HepG2 (cell line): ENCODE data around the gene GALR3. TPM values are rescaled to one million over a fixed set of nuclear protein-coding genes. Genes with fewer than 3 reads are reported as not detected.

ENCODE experiments used
- AGO2 ChIP-seq: fragments of 200-400 bp; formaldehyde crosslinking; optimal IDR thresholded peaks from 2 replicates; pipeline ENCODE3; 2017; ENCODE audit warnings: mild to moderate bottlenecking, low read depth, low read length, moderate library complexity
- ARNTL ChIP-seq: sonication (generic); formaldehyde crosslinking; IDR thresholded peaks from 2 replicates; pipeline ENCODE4 v1.4.0; 2020; ENCODE audit warnings: mild to moderate bottlenecking, missing genetic modification reagents
- ATF5 ChIP-seq: sonication (generic); formaldehyde crosslinking; IDR thresholded peaks from 2 replicates; pipeline ENCODE4 v1.4.0; 2020; ENCODE audit warnings: mild to moderate bottlenecking, low read depth, missing genetic modification reagents
- ATF7-NPFF ChIP-seq: sonication (generic); formaldehyde crosslinking; IDR thresholded peaks from 2 replicates; pipeline ENCODE4 v1.8.1; 2023; ENCODE audit warnings: mild to moderate bottlenecking, low read depth, missing genetic modification reagents, moderate library complexity
- FOXJ3 ChIP-seq: sonication (generic); formaldehyde crosslinking; IDR thresholded peaks from 2 replicates; pipeline ENCODE4 v1.4.0; 2020; ENCODE audit warnings: missing genetic modification reagents, mild to moderate bottlenecking, borderline replicate concordance
- HOXA7 ChIP-seq: sonication (generic); formaldehyde crosslinking; IDR thresholded peaks from 2 replicates; pipeline ENCODE4 v1.8.1; 2022; ENCODE audit warnings: mild to moderate bottlenecking, missing genetic modification reagents, moderate library complexity
- MEIS1 ChIP-seq: sonication (generic); formaldehyde crosslinking; IDR thresholded peaks from 2 replicates; pipeline ENCODE4 v1.9.0; 2021; ENCODE audit warnings: mild to moderate bottlenecking, missing genetic modification reagents, moderate library complexity, borderline replicate concordance
- POLR2G ChIP-seq: fragments of 200-400 bp; formaldehyde crosslinking; IDR thresholded peaks from 2 replicates; pipeline ENCODE4 v1.6.1; 2018; ENCODE audit warnings: mild to moderate bottlenecking, low read depth, low read length, moderate library complexity
- RBFOX2 ChIP-seq: fragments of 200-400 bp; formaldehyde crosslinking; IDR thresholded peaks from 2 replicates; pipeline ENCODE4 v1.6.1; 2017; ENCODE audit warnings: low read depth, mild to moderate bottlenecking, low read length
- ZNF12 ChIP-seq: sonication (generic); formaldehyde crosslinking; IDR thresholded peaks from 2 replicates; pipeline ENCODE4 v1.5.0; 2020; ENCODE audit warnings: missing genetic modification reagents
- ZNF225 ChIP-seq: sonication (generic); formaldehyde crosslinking; IDR thresholded peaks from 2 replicates; pipeline ENCODE4 v1.4.0; 2020; ENCODE audit warnings: mild to moderate bottlenecking, missing genetic modification reagents
- ZNF274 ChIP-seq: sonication (generic); formaldehyde crosslinking; IDR thresholded peaks from 2 replicates; pipeline ENCODE4 v1.5.1; 2020; ENCODE audit warnings: mild to moderate bottlenecking, missing genetic modification reagents
- ZNF605 ChIP-seq: sonication (generic); formaldehyde crosslinking; IDR thresholded peaks from 2 replicates; pipeline ENCODE4 v1.8.0; 2022; ENCODE audit warnings: mild to moderate bottlenecking, missing genetic modification reagents
- ZNF672 ChIP-seq: sonication (generic); formaldehyde crosslinking; IDR thresholded peaks from 2 replicates; pipeline ENCODE4 v1.8.1; 2022; ENCODE audit warnings: missing genetic modification reagents
- polyA plus RNA-seq, 8 experiments: library from polyadenylated mRNA; depleted of rRNA in 3 of 8; stranded (reverse) in 7 of 8; unstranded in 1 of 8; fragments of >200 nt; fragmentation: Illumina TruSeq in 4 of 8; extraction: Trizol in 4 of 8; gene quantifications; 2 replicates each; pipeline versions ENCODE4 v1.2.1 to v1.2.3, GENCODE V29; 2011 to 2016; ENCODE audit warnings: low read depth in 4 of 8, missing spikeins in 1 of 8, mixed read lengths in 1 of 8; ENCODE audit not compliant: insufficient read depth in 1 of 8
- total RNA-seq, 5 experiments: library from RNA; depleted of rRNA; stranded (reverse); fragments of >200 nt; fragmentation: Illumina TruSeq; extraction: Trizol; gene quantifications; 2 replicates each; pipeline ENCODE4 v1.2.3, GENCODE V29; 2016; ENCODE audit warnings: low read depth in 1 of 5
- TF ChIP-seq, protein P1 (sequence below): sonication (generic); formaldehyde crosslinking; IDR thresholded peaks from 2 replicates; pipeline ENCODE4 v1.8.0; 2022; ENCODE audit warnings: low read depth, missing genetic modification reagents
- TF ChIP-seq, protein P2 (sequence below): sonication (generic); formaldehyde crosslinking; IDR thresholded peaks from 2 replicates; pipeline ENCODE4 v1.4.0; 2020; ENCODE audit warnings: missing genetic modification reagents

The GALR3 gene
- total and polyA plus RNA-seq, 2 of the 13 experiments (the other 11 are each of a cell fraction or from before 2014, with no cell fraction given): 0.13 TPM; not detected in 1

DNA sequence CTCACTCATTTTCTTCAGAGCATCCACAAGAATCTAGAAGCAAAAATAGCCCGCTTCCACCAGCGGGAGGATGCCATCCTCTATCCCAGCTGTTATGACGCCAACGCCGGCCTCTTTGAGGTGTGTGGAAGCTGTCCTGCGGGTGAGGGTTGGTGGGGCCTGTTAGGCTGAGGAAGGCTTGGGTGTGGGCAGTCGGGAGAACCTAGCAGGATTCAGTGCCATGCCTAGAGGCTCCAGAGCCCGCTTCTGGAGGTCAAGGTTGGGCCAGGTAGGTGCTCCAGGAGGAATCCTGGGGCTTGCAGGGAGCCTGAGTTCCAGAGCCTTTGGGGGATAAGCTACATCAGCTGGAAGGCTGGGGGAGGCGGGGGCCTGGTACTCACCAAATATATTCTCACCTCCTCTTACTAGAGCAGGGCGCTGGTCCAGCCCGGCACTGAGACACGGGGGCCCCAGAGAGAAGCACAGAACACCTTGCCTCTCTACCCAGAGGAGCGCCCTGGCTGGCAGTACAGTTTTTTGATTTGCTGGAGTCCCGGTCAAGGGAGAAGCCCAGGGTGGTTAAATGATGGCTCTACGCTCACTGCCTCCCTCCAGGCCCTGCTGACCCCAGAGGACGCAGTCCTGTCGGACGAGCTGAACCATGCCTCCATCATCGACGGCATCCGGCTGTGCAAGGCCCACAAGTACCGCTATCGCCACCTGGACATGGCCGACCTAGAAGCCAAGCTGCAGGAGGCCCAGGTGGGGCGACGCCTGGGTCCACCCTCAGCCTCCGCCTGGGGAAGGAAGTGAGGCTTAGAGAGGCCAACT, 10.1 kb upstream of the GALR3 start (continued):
- TF ChIP-seq, protein P1, sequence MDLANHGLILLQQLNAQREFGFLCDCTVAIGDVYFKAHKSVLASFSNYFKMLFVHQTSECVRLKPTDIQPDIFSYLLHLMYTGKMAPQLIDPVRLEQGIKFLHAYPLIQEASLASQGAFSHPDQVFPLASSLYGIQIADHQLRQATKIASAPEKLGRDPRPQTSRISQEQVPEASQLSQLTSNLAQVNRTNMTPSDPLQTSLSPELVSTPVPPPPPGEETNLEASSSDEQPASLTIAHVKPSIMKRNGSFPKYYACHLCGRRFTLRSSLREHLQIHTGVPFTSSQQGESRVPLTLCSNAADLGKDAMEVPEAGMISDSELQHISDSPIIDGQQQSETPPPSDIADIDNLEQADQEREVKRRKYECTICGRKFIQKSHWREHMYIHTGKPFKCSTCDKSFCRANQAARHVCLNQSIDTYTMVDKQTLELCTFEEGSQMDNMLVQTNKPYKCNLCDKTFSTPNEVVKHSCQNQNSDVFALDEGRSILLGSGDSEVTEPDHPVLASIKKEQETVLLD: no peak
- no peak for TF ChIP-seq ZNF605
- TF ChIP-seq ARNTL (CRISPR knock-in tag): no peak
- no peak for TF ChIP-seq FOXJ3 (CRISPR knock-in tag)
- TF ChIP-seq ATF7-NPFF (CRISPR knock-in tag): no peak
- TF ChIP-seq, protein P2, sequence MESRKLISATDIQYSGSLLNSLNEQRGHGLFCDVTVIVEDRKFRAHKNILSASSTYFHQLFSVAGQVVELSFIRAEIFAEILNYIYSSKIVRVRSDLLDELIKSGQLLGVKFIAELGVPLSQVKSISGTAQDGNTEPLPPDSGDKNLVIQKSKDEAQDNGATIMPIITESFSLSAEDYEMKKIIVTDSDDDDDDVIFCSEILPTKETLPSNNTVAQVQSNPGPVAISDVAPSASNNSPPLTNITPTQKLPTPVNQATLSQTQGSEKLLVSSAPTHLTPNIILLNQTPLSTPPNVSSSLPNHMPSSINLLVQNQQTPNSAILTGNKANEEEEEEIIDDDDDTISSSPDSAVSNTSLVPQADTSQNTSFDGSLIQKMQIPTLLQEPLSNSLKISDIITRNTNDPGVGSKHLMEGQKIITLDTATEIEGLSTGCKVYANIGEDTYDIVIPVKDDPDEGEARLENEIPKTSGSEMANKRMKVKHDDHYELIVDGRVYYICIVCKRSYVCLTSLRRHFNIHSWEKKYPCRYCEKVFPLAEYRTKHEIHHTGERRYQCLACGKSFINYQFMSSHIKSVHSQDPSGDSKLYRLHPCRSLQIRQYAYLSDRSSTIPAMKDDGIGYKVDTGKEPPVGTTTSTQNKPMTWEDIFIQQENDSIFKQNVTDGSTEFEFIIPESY (CRISPR knock-in tag): peak; percentile 49; the same call in 1 of the 2 replicates
- no peak for TF ChIP-seq HOXA7 (CRISPR knock-in tag)
- TF ChIP-seq ZNF12 (CRISPR knock-in tag): no peak
- no peak for TF ChIP-seq ZNF225 (CRISPR knock-in tag)
- TF ChIP-seq ZNF672: no peak
- TF ChIP-seq AGO2: peak; percentile 80
- no peak for TF ChIP-seq MEIS1 (CRISPR knock-in tag)
- TF ChIP-seq ATF5 (CRISPR knock-in tag): no peak
- TF ChIP-seq ZNF274: no peak
- peak; percentile 58 for TF ChIP-seq RBFOX2
- TF ChIP-seq POLR2G: 0 out of 2 replicates have a peak, but pooled peaks have one; percentile 6
